Epithelial cell of prostate (primary cell): ENCODE measurements around the gene SHROOM3.

Experiments
- DNase-seq: peaks from one replicate; pipeline ENCODE4 v3.0.0-alpha.2; 2011; ENCODE audit warnings: low read depth, low spot score
- H3K27ac ChIP-seq: fragments of 450-650 bp; 2 replicates; pipeline ENCODE4 v1.5.1; 2017; ENCODE audit warnings: mild to moderate bottlenecking

SHROOM3 gene

GRCh38 chr4:76641351-76641750 is 206.3 kb downstream of the SHROOM3 start:
- no peak for DNase-seq
- no peak overlapping the region for H3K27ac ChIP-seq

- no peak overlapping the region for H3K27ac ChIP-seq
- DNase-seq: no peak
These were observed 206.7 kb downstream of the SHROOM3 start for GRCh38 chr4:76641758-76642157.

DNA sequence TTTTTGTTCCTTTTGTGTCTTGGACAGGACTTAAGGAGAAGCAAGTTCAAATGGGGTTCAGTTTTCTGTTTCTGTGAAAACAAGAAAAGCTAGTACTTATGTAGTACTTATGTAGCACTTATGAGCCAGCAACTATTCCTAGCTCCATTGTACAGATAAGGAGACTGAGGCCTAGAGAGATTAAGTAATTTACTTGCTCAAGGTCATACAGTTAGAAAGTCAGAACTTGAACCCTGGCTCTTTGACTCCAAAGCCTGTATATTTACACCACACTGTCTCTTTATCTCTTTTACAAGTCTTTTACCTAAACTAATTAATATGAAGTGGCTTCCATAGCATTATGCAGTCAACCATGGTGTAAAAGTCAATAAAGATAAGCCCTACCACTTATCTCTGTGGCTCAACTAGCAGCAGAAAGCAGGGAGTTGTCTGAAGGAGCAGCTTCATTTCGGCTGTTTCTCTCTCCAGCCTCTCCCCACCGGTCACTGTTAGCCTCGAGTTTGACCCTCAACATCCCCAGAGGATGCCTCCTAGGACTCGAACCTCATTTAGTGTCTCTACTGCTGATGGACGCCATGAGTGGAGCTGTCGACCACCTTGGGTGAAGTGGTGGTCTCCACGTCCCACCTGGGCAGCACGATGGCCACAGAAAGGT is 209.9 kb downstream of the SHROOM3 start:
- H3K27ac ChIP-seq: no peak overlapping the region
- DNase-seq: no peak

- no peak overlapping the region for H3K27ac ChIP-seq
- DNase-seq: no peak
These were observed 214.1 kb downstream of the SHROOM3 start for GRCh38 chr4:76649086-76649485.

DNA sequence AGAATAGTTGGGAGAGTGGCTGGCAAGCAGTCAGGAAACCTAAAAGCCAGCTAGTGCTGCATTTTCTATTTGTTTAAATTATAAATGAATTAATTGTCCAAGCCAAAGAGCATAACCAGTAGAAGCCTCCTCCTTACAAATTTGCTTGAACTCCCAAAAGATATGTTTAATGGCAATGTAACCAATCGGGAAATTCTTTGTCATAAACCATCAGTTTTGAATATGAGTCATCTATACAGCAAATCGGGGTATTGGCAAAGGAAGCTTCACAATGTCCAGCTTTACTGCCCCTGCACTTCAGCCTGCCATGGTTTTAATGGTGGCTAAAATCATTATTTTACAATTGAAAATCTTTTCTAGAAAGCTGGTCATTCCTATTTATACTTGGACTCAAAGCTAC is 216.6 kb downstream of the SHROOM3 start:
- no peak for DNase-seq
- no peak overlapping the region for H3K27ac ChIP-seq

- DNase-seq: no peak
- H3K27ac ChIP-seq: no peak overlapping the region
These were observed 217.4 kb downstream of the SHROOM3 start for GRCh38 chr4:76652389-76652788.

DNA sequence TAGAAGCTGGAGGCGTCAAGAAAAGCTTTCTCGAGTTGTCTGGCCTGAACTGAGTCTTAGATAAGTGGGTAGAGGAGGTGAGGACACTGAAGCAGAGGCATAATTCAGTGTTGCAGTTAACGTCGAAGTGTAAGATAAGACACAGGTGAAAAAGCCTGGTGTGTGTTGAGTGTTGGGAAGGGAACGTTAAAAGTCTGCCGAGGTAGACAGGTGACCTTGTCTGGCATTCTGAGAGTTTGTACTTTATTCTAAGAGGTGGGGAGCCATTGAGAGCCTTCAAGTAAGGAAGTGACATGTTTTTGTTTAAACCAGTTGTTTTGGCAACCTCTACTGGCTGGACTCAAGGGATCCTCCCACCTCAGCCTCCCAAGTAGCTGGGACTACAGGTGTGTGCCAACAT is 219.1 kb downstream of the SHROOM3 start:
- DNase-seq: no peak
- H3K27ac ChIP-seq: no peak overlapping the region

DNA sequence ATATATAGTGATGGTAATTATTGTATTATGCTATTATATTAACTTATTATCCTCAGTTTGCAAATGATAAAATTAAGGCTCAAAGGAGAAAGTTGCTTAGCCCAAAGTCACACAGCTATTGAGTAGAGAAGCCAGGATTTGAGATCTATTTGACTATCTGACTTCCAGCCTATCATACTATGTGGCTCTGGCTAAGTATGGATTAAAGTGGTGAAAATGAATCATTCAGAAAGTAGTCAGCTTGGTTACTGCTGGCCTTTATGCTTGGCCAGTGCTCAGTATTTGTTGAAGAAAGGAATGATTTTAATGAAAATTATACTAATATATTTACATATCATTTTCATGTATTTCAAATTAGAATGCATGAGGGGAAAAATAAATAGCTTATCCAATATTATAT is 219.8 kb downstream of the SHROOM3 start:
- H3K27ac ChIP-seq: no peak overlapping the region
- DNase-seq: no peak

GRCh38 chr4:76655566-76656479 is 220.8 kb downstream of the SHROOM3 start:
- H3K27ac ChIP-seq: no peak overlapping the region
- no peak for DNase-seq

GRCh38 chr4:76657443-76657842 is 222.4 kb downstream of the SHROOM3 start:
- H3K27ac ChIP-seq: peak overlapping the region; percentile 2

GRCh38 chr4:76658231-76659102 is 223.4 kb downstream of the SHROOM3 start:
- H3K27ac ChIP-seq: peak overlapping the region; percentile 2
- no peak for DNase-seq

More at GRCh38 chr4:76657443-76657842, 222.4 kb downstream of the SHROOM3 start:
- DNase-seq: no peak

GRCh38 chr4:76659103-76659490 is 224.1 kb downstream of the SHROOM3 start:
- no peak for DNase-seq
- H3K27ac ChIP-seq: no peak overlapping the region

- no peak for DNase-seq
- H3K27ac ChIP-seq: peak overlapping the region; percentile 85
These were observed 228.8 kb downstream of the SHROOM3 start for GRCh38 chr4:76663824-76664223.

DNA sequence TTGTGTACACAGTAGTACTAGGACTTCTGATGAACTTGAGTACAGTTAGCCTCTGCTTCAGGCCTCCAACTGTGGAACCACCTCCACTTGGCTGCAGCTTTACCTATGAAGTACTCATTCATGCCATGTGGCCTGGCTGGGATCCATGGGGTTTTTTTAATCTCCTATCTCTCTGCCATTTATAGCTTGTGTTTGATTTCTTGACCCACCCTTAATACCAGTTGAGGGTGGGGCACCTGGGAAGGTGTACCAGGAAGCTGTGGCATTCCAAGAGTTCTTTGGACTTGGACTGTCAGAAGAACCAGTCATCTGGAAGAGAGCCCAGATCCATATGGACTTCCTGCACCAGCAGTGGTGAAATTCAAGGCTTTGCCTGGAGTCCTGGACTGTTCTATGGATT is 230.1 kb downstream of the SHROOM3 start:
- DNase-seq: peak; percentile 73

DNA sequence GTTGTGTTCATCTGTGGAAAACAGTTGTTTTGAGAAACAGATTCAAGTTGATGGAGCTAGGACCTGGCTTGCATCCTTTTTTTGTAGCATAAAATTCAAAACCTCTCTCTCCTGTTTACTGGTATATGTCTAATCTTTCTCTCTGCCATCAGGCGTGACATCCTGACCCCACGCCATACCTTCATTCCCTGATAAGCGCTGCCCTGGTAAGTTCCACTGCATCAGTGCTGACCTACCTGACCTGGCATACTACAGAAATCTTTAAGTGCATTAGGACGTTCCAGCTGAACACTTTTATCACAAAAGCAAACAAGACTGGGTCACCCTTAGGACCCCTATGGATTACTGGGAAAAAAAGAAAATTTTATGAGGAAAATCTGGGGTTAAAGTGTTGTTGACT is 230.7 kb downstream of the SHROOM3 start:
- H3K27ac ChIP-seq: peak overlapping the region; percentile 85
- DNase-seq: no peak

More for the DNA sequence above, 230.1 kb downstream of the SHROOM3 start:
- H3K27ac ChIP-seq: peak overlapping the region; percentile 85

DNA sequence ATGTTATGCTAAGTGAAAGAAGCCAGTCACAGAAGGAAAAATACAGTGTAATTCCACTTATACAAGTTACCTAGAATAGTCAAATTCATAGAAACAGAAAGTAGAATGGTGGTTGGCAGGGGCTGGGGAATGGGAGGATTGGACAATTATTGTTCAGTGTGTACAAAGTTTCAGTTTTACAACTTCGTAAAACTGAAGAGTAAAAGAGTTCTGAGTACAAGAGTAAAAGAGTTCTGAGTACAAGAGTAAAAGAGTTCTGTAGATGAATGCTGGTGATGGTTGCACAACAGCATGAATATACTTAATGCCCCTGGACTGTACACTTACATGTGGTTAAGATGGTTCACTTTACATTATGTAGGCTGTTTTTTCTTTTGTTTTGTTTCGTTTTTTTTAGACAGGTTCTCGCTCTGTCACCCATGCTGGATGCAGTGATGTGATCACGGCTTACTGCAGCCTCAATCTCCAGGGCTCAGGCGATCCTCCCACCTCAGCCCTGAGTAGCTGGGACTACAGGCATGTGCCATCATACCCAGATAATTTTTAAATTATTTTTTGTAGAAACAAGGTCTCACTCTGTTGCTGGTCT is 232.0 kb downstream of the SHROOM3 start:
- peak overlapping the region; percentile 85 for H3K27ac ChIP-seq
- DNase-seq: no peak

DNA sequence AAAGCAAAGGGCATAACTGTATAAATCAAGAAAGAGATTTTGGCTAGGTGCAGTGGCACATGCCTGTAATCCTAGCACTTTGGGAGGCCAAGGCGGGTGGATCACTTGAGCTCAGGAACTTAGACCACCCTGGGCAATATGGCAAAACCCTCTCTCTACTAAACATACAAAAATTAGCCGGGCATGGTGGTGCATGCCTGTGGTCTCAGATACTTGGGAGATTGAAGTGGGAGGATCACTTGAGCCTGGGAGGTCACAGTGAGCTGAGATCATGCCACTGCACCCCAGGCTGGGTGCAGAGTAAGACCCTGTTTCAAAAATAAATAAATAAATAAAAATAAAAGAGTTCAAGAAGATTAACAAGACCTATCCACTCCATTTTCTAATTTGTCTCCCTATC is 235.6 kb downstream of the SHROOM3 start:
- no peak overlapping the region for H3K27ac ChIP-seq
- DNase-seq: no peak

- H3K27ac ChIP-seq: no peak overlapping the region
These were observed 238.3 kb downstream of the SHROOM3 start for GRCh38 chr4:76673362-76673761.

DNA sequence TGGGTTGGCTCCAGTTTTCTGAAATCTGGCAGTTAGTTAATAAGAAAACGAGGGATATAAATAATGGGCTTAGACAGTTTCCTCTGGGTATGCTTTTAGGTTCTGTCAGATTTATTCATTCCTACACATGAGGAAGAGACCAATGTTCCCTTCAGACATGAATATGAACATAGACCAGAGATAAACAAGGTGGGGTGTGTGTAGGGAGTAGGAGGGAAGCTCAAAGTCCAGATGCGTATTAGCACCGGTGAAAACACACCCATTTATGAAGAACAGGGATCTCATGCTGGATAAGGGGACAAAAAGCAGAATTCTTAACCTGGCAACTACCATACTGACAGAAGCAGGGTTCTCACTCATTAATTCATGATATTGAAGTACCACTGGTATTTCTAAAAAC is 240.0 kb downstream of the SHROOM3 start:
- DNase-seq: no peak
- no peak overlapping the region for H3K27ac ChIP-seq

More at GRCh38 chr4:76673362-76673761, 238.3 kb downstream of the SHROOM3 start:
- DNase-seq: no peak
